Suppressor macrophage treated with lipopolysaccharide for 4 hours (primary cell): ENCODE results near the gene PRKAR1B.

Experiments used
- DNase-seq: peaks from one replicate; pipeline ENCODE4 v3.0.0-alpha.2; 2020

PRKAR1B gene

DNA sequence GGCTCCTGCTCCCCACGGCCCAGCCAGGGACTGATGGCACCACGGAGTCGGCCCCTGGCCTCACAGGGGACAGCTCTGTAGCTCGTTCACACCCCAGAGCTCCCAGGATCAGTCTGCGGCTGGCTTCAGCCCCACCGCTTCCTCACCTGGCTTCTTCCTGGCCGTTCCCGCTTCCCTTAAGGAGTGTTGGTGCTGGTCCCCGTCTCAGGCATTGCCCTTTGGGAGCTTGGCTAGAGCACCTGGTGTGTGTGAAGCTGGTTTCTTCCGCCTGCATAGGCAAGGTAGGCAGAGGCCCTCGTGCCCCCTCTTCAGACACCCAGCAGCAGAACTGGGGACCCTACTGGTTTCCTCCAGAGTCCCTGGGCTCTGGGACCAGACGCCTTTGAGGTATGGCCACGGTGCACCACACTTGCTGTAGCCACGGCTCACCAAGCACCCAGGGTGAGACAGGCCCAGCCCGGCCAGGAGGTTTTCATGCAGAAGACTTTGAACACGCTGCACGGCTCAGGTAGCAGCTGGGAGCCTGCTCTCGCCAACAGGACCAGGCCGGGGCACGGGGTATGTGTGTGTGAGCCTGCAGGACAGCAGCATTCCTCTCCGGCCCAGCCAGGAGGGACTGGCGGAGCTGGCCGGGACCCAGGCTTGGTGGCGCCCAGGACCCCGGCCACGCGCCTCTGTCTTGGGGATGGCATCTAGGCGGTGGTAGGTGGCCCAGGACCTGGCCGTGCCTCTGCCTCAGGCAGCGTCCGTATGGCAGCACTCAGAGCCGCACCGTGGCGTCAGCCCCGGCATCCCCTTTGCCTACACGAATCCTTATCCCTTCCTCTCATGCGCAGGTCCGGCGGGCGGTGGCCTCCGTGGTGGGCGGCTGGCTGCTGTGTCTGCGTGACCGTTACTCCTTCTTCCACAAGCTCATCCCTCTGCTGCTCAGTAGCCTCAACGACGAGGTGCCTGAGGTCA, 13.2 kb upstream of the PRKAR1B start:
- no peak for DNase-seq

DNA sequence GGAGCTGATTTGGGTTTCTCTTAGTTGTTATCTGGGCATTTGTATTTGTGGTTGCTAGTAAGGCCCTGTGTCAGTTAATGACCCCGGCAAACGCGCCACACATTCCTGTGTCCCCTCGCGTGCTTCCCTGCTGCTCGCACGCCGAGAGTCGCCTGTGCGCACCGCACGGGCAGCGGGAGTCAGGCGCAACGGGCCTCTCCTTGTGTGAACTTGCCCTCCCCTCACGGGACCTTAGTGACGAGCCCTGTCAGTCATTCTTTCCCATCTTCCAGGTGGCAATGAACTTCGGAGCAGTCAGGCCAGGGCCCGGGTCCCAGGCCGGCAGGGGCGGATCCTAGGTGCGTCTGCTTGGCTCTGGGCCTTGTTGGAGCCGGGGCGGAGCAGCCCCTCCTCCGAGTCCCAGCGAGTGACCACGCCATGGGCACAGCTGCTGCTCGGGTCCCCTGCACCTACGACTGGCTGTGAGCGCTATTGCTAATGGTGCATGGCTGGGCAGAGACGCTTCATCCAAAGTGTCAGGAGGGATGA, 12.4 kb upstream of the PRKAR1B start:
- no peak for DNase-seq

GRCh38 chr7:738723-739454, 11.8 kb upstream of the PRKAR1B start:
- DNase-seq = no peak

DNA sequence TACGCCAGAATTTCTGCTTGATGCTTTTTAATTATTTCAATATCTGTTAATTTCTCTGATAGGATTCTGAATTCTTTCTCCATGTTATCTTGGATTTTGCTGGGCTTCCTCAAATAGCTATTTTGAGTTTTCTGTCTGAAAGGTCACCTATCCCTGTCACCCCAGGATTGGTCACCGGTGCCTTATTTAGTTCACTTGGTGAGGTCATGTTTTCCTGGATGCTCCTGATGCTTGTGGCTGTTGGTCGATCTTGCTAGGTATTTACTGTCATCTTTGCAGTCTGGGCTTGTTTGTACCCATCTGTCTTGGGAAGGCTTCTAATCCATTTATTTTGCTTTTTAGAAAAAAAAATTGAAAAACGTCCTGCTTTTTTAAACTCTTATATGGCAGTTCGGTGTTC, 11.2 kb upstream of the PRKAR1B start:
- DNase-seq = peak; percentile 6

DNA sequence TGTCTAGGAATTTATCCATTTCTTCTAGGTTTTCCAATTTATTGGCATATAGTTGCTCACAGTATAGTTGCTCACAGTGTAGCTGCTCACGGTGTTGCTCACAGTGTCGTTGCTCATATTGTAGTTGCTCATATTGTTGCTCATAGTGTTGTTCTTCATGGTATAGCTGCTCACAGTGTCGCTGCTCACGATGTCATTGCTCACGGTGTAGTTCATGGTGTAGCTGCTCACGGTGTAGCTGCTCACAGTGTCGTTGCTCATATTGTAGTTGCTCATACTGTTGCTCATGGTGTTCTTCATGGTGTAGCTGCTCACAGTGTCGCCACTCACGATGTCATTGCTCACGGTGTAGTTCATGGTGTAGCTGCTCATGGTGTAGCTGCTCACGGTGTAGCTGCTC, 7.7 kb upstream of the PRKAR1B start:
- no peak for DNase-seq

- no peak for DNase-seq
These were observed 7.1 kb upstream of the PRKAR1B start for GRCh38 chr7:734214-734613.

- no peak for DNase-seq
These were observed 5.5 kb upstream of the PRKAR1B start for GRCh38 chr7:732556-732955.

DNA sequence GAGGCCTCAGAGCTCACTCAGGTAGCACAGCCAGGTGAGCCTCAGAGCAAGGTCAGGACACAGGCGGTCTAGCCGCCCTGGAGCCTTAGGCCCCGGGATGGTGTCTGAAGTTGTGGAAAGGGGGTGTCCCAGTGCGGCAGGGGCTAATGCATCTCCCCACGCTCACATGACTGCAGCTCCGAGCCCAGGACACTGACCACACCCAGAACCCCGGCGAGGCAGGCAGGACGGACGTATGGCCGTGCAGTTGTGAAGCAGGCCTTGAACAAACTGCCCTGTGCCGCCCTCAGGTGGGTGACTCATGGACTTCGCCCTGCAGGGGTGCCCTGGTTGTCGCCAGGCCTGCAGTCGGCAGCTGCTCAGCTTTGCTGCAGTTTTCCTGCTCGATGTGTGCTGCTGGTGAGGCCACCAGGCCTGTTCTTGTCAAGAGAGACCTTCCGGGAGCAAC, 5.0 kb upstream of the PRKAR1B start:
- DNase-seq = no peak

DNA sequence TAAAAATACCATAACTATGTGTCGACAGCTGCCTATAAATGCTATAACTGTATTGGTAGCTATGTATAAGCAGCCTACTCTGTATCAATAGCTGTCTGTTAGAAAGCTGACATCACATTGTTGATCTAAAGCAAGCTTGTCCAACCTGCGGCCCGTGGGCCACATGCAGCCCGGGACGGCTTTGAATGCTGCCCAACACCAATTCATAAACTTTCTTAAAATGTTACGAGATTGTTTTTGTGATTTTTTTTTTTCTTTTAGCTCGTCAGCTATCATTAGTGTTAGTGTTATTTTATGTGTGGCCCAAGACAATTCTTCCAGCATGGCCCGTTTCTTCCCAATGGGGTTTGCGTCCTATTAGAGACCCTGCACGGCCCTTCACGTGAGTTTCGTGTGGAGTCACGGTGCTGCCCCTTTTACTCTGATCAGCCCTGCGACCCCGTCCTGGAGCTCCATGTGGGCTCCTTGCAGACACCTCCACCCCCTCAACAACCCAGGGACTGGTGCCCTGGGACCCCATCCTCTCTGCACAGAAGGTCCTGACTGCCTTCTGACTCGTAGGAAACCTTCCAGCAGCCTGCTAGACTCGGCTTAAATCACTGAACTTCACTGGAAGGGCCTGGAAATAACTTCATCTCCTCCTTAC, 4.5 kb upstream of the PRKAR1B start:
- no peak for DNase-seq

DNA sequence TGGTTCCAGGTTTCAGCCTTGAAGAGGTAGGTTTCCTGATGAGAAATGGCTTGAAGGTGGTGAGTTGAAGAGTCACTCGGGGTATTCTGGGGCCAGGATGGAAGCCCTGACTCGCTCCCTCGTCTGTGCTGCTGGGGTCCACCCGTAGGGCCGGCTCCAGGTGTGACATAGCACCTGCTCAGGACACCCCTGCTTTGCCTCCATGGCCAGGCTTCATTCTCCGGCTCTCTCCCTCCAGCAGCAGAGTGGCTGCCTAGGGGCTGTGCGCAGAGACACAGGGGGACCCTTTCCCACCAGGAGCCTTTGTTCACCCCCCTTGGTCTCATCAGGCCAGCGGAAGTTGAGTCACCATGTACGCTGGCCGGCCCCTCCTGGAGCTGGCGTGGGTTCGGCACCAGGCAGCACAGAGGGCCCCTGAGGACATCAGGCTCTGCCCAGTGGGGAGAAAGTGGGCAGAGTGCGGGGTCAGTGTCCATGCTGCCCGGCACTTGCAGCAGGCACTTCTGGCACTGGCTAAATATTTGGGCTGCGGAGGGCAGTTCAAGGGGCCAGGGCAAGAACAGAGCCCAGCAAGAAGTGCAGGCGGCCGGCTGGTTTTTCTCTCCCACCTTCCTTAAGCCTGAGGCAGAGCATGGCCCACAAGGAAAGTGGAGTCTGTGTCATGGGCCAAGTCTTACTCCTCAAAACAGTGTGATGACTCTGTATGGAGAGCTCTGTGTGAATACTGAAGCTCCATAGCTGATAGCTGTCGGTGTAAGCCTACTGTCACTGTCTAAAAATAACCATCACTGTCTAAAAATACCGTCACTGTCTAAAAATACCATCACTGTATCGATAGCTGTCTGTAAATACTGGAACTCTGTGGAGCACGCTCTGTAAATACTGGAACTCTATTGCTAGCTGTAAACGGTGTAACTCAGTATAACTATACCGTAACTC, 3.7 kb upstream of the PRKAR1B start:
- DNase-seq = no peak

GRCh38 chr7:729140-730000, 2.3 kb upstream of the PRKAR1B start:
- DNase-seq = no peak

DNA sequence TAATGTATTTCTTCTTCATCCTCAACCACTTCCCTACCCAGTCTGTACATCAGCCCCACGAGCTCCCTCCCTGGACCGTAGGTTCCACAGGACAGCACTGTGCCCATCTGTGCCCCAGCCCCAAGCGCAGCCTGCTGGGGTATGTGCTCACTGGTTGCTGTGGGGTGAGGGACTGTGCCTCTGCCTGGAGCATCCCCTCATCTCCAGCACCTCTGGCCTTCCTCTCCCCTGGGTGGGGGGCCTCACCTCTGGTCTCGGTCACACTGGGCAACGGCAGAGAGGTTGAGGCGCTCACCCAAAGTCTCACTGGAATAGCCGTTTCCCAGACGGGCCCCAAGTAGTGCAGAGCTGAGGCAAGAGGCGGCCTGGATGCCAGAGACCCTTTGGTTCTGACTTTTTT, 1.5 kb upstream of the PRKAR1B start:
- no peak for DNase-seq

DNA sequence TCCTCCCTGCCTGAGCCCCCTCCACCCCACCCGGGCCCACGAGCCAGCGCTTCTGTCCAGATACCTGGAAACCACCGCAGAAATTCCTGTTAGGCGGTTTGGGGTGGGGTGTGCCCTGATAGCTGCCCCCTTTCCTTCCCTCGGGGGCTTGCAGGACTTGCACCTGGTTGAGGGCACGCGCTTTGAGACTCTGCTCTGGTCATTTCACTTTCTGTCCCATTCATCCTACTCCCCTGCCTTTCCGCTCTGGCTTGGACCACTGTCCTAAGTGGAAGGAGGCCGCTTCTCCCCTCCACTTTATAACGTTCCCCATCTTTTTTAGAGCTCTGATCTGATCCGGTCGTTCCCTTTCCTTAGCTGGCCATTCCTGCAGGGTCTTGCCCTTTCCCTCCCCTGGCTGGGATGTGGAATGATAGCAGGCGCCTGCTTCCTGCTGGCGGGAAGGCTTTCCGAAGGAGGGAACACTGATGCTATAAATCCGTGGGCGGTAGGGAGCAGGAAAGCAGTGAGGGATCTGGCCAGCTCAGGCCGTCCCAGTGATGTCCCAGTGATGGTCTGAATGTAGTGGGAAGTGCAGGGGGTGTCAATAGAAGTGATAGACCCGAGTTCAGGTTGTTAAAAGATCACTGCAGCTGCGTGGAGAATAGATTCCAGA, 852 bp upstream of the PRKAR1B start:
- no peak for DNase-seq

GRCh38 chr7:726854-727103, 302 bp downstream of the PRKAR1B start:
- DNase-seq = peak; percentile 8

GRCh38 chr7:726084-726853, 812 bp downstream of the PRKAR1B start, which contains the start of gene DNAAF5:
Gene DNAAF5 (plus strand): TSS chr7:726699. CDS start chr7:726721, 22 bp downstream.
- peak; percentile 92 for DNase-seq

DNA sequence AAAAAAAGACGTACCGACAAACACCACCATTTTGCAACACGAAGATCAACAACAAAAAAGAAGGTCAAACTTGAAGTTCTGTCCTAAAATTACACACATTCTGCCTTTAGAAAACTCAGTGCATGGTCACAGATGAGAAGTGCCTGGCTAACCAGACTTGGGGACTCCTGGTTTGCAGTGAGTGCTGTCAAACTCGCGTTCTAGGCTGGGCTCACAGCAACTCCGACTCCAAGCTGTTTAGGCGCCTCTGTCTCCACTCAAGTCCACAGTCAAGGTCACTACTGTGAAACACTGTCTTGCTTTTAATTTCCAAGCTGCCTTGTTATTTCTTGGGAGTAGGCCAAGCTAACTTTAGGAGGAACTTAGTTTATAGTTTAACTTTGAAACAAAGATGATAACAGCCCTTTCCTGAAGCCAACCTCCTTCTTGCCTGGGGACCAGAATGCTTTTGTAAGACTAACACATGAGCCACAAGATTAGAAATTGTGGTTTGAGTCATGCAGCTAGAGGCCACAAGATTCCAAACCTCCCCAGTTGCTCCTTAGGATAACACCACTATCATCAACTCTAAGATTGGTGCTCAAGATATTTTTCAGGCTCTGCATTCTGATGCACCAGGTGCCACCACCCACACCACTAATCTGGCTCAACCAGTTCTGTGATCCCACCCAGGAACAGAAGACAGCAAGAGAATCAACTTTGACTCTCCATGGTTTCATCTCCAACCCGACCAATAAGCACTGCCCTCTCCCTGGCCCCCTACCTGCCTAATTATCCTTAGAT, 1.7 kb downstream of the PRKAR1B start:
- no peak for DNase-seq

- DNase-seq = no peak
These were observed 2.8 kb downstream of the PRKAR1B start for GRCh38 chr7:724298-724697.

- no peak for DNase-seq
These were observed 3.5 kb downstream of the PRKAR1B start for GRCh38 chr7:723541-723940.

DNA sequence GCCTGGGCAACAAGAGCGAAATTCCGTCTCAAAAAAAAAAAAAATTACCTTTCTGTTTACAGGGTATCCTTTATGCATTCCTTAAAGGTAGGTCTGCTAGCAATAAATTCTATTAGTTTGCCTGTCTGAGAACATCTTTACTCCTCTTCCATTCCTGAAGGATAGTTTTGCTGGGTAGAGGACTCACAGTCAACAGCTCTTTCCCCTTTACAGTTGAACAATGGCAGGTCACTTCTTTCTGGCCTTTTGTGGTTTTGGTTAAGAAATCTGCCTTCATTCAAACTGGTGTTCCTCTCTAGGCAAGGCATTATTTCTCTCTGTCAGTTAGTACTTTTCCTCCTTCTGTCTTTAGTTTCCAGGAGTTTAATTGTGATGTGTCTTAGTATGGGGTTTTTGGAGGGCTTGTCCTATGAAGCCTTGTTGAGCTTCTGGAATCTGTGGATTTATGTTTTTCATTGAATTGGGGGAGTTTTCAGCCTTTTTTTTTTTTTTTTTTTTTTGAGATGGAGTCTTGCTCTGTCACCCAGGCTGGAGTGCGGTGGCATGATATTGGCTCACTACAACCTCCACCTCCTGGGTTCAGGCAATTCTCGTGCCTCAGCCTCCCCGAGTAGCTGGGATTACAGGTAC, 5.3 kb downstream of the PRKAR1B start:
- no peak for DNase-seq
